Mesendoderm (in vitro differentiated cells): Measurements from ENCODE around the gene PRAMEF5. TPM values are rescaled to one million over a fixed set of nuclear protein-coding genes. Genes with fewer than 3 reads are reported as not detected.
"Not testable (repeated sequence)": the region's sequence is repeated elsewhere in the genome, so short reads cannot be mapped to it uniquely, and the experiment has no call there.

Experiments
- DNase-seq: peaks from one replicate; pipeline ENCODE4 v3.0.0; 2013
- H2AK5ac ChIP-seq: 2 replicates; pipeline ENCODE4 v1.6.1; 2013; ENCODE audit warnings: low read length, inconsistent platforms
- H2BK120ac ChIP-seq: 2 replicates; pipeline ENCODE4 v1.6.1; 2013; ENCODE audit warnings: low read depth, mild to moderate bottlenecking, low read length, moderate library complexity, mixed read lengths
- H2BK15ac ChIP-seq: replicated peaks from 2 replicates; pipeline ENCODE4 v1.6.1; 2013; ENCODE audit warnings: low read depth, mild to moderate bottlenecking, moderate library complexity
- H2BK5ac ChIP-seq: 2 replicates; pipeline ENCODE4 v1.6.1; 2013; ENCODE audit warnings: low read length, inconsistent platforms
- H3K18ac ChIP-seq: 2 replicates; pipeline ENCODE4 v1.6.1; 2013; ENCODE audit warnings: mild to moderate bottlenecking, low read length, mixed read lengths
- H3K23ac ChIP-seq: one replicate; pipeline ENCODE4 v1.6.1; 2013; ENCODE audit warnings: low read length
- H3K27ac ChIP-seq: 2 replicates; pipeline ENCODE4 v1.5.1; 2013; ENCODE audit warnings: low read depth, mild to moderate bottlenecking, inconsistent platforms, low read length, moderate library complexity
- H3K27me3 ChIP-seq: 2 replicates; pipeline ENCODE4 v1.6.1; 2013; ENCODE audit warnings: low read length, control low read depth, mild to moderate bottlenecking, inconsistent platforms; ENCODE audit not compliant: insufficient read depth, poor library complexity
- H3K36me3 ChIP-seq: 2 replicates; pipeline ENCODE4 v1.6.1; 2013; ENCODE audit warnings: low read length, inconsistent platforms; ENCODE audit not compliant: control insufficient read depth, insufficient read depth
- H3K4ac ChIP-seq: one replicate; pipeline ENCODE4 v1.6.1; 2013; ENCODE audit warnings: low read depth, mild to moderate bottlenecking, low read length, moderate library complexity
- H3K4me1 ChIP-seq: 2 replicates; pipeline ENCODE4 v1.6.1; 2013; ENCODE audit warnings: low read depth, low read length, inconsistent platforms; ENCODE audit not compliant: control insufficient read depth
- H3K4me2 ChIP-seq: 2 replicates; pipeline ENCODE4 v1.6.1; 2013; ENCODE audit warnings: low read length
- H3K4me3 ChIP-seq: 2 replicates; pipeline ENCODE4 v1.5.1; 2013; ENCODE audit warnings: mild to moderate bottlenecking, low read length
- H3K56ac ChIP-seq: one replicate; pipeline ENCODE4 v1.6.1; 2013; ENCODE audit warnings: low read length
- H3K79me1 ChIP-seq: 2 replicates; pipeline ENCODE4 v1.6.1; 2013; ENCODE audit warnings: low read length, inconsistent platforms
- H3K79me2 ChIP-seq: 2 replicates; pipeline ENCODE4 v1.6.1; 2013; ENCODE audit warnings: mild to moderate bottlenecking, low read length; ENCODE audit not compliant: control insufficient read depth, insufficient read depth
- H3K9ac ChIP-seq: 2 replicates; pipeline ENCODE4 v1.6.1; 2013; ENCODE audit warnings: low read length, inconsistent platforms
- H4K5ac ChIP-seq: one replicate; pipeline ENCODE4 v1.6.1; 2013; ENCODE audit warnings: low read length
- H4K8ac ChIP-seq: one replicate; pipeline ENCODE4 v1.6.1; 2013; ENCODE audit warnings: low read depth, mild to moderate bottlenecking, control low read depth, low read length, moderate library complexity
- WGBS: extraction: QIAGEN DNeasy Blood & Tissue Kit; methylation state at CpG from one replicate; pipeline ENCODE4 v1.1.7; 2013; ENCODE audit warnings: low lambda C conversion rate, missing lambda C conversion rate; ENCODE audit not compliant: insufficient coverage; ENCODE audit errors: extremely low coverage; 5-methylcytosine and 5-hydroxymethylcytosine counted together
- polyA plus RNA-seq, 2 experiments: library from polyadenylated mRNA; stranded (reverse); fragments of 200-250 nt; gene quantifications; one replicate each; pipeline ENCODE4 v1.2.3, GENCODE V29; 2013

The PRAMEF5 gene
- polyA plus RNA-seq (2013, experiment 1 of 2): not detected
- not detected for polyA plus RNA-seq (2013, experiment 2 of 2)

DNA sequence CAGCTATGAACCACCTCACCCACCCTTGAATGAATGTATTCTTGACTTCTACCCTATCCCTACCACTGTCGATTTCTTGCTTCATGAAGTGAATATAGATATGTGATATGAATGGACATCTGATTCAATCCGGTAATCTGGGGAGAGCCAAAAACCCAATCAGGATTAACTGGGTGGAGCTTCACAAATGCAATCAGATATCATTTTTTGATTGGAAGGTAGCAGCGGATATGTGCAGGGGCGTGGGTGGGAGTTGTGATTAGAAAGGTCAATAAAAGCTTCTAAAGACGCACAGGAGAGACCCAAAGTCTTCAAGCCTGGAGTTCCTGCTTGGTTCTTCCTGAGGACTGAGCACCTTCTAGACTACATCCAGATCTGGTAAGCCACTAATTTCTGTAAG lies at the start of gene PRAMEF5:
Gene PRAMEF5, plus strand, starts transcription at position 301 of the 400 bp plus-strand sequence. CDS start 5,071 bp downstream, outside the sequence.
- no CpG with 5 or more reads among the region's 5 CpGs for WGBS
- not testable (repeated sequence) for H3K4me1 ChIP-seq, H3K79me2 ChIP-seq

DNA sequence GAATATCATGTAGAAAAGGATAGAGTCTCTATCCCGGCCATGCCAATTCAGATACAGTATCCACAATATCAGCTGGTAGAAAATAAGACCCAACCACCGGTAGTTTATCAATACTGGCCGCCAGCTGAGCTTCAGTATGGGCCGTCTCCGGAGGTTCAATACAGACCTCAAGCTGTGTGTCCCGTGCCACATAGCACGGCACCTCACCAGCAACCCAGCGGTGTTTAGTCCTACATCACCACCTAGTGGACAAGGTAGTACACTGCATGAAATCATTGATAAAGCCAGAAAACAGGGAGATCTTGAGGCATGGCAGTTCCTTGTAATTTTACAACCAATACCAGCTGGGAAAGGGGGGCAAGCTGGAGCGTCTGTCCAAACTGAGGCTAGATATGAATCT lies 45.3 kb upstream of the PRAMEF5 start:
- H3K36me3 ChIP-seq, H3K27me3 ChIP-seq, H3K9ac ChIP-seq, DNase-seq, H2BK120ac ChIP-seq, H3K4me2 ChIP-seq, H4K5ac ChIP-seq, H3K18ac ChIP-seq, H3K56ac ChIP-seq, H3K4me3 ChIP-seq, H3K79me1 ChIP-seq, H2AK5ac ChIP-seq, H3K4ac ChIP-seq, H3K23ac ChIP-seq, H2BK15ac ChIP-seq, H2BK5ac ChIP-seq, H3K4me1 ChIP-seq, H3K79me2 ChIP-seq, H3K27ac ChIP-seq, H4K8ac ChIP-seq: not testable (repeated sequence)
- no CpG with 5 or more reads among the region's 9 CpGs for WGBS

More for the DNA sequence above, at the start of gene PRAMEF5:
- H3K56ac ChIP-seq, H2AK5ac ChIP-seq, H3K4ac ChIP-seq, H3K79me1 ChIP-seq, DNase-seq, H3K36me3 ChIP-seq, H3K4me3 ChIP-seq, H2BK5ac ChIP-seq, H4K5ac ChIP-seq, H2BK120ac ChIP-seq, H3K9ac ChIP-seq, H2BK15ac ChIP-seq, H3K4me2 ChIP-seq, H3K27ac ChIP-seq, H3K18ac ChIP-seq, H3K23ac ChIP-seq, H3K27me3 ChIP-seq, H4K8ac ChIP-seq: not testable (repeated sequence)

DNA sequence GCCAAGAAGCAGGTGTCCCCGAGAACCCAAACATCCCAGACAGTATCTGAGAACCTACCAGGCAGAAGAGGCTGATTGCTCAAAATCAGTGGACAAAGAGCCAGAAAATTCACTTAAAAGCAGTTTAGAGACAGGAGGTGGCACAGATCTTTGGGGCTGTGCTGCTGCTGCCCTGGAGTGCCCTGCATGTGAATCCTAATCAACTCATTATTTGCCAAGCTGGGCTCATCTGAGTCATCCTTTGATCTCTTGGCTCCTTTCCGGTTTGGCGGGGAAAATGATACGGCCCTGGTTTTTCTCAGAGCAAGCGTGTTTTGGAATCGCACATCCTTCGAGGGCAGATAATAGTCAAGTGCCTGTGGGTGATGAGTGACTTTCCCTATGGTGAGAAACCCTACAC lies 37.4 kb upstream of the PRAMEF5 start:
- not testable (repeated sequence) for H3K23ac ChIP-seq, H3K9ac ChIP-seq, H3K79me1 ChIP-seq, H2BK5ac ChIP-seq, H3K4me3 ChIP-seq, H2BK120ac ChIP-seq, H3K27me3 ChIP-seq, H3K4ac ChIP-seq, H4K5ac ChIP-seq, H2AK5ac ChIP-seq, H3K4me1 ChIP-seq, H3K27ac ChIP-seq, H3K56ac ChIP-seq, H3K36me3 ChIP-seq, H3K18ac ChIP-seq, H4K8ac ChIP-seq, H2BK15ac ChIP-seq, H3K79me2 ChIP-seq, H3K4me2 ChIP-seq, DNase-seq
- WGBS: no CpG with 5 or more reads among the region's 7 CpGs

DNA sequence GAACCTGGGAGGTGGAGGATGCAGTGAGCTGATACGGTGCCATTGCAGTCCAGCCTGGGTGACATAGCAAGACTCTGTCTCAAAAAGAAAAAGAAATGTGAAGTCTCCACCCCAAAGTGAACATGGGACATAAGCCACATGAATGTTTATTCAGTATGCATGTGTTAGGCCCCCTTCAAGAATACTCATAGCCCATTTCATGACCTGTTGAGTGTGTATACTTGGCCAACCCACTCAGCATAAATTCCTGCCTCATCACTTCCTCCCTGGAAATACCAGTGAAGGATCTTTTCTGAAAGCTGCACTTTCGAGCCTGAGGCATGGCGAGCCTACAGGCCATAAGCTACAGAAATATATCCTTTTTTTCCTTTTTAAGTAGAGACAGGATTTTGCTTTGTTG lies 34.8 kb upstream of the PRAMEF5 start:
- no CpG with 5 or more reads among the region's 3 CpGs for WGBS
- not testable (repeated sequence) for H3K9ac ChIP-seq, H4K8ac ChIP-seq, H3K4me3 ChIP-seq, H3K27ac ChIP-seq, H4K5ac ChIP-seq, H3K4me1 ChIP-seq, H3K18ac ChIP-seq, H3K56ac ChIP-seq, H3K4me2 ChIP-seq, H2BK120ac ChIP-seq, H2AK5ac ChIP-seq, H3K4ac ChIP-seq, H3K36me3 ChIP-seq, H3K23ac ChIP-seq, DNase-seq, H3K27me3 ChIP-seq, H3K79me1 ChIP-seq, H3K79me2 ChIP-seq, H2BK15ac ChIP-seq, H2BK5ac ChIP-seq

DNA sequence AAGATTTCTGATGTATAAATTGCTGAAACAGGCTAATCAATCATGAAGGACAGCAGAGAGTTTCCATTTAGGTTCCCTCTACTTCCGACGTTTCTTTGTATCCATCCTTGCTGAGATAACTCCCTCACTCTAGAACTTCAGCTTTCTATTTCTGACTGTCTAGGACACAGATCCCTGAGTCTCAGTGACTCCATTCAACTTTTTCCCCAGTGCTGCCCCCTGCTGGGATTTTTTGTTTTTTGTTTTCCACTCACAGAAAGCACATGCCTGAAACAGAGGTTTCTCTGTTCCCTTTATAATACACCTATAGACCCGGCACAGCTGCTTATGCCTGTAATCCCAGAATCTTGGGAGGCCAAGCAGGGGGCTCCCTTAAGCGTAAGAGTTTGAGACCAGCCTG lies 31.2 kb upstream of the PRAMEF5 start:
- not testable (repeated sequence) for H3K4me3 ChIP-seq, H3K27ac ChIP-seq, DNase-seq, H3K79me2 ChIP-seq, H2BK5ac ChIP-seq, H3K9ac ChIP-seq, H2AK5ac ChIP-seq, H3K4ac ChIP-seq, H3K23ac ChIP-seq, H2BK120ac ChIP-seq, H3K4me2 ChIP-seq, H3K56ac ChIP-seq, H3K4me1 ChIP-seq, H2BK15ac ChIP-seq, H3K27me3 ChIP-seq, H3K79me1 ChIP-seq, H4K5ac ChIP-seq, H3K36me3 ChIP-seq, H3K18ac ChIP-seq, H4K8ac ChIP-seq
- no CpG with 5 or more reads among the region's 4 CpGs for WGBS

DNA sequence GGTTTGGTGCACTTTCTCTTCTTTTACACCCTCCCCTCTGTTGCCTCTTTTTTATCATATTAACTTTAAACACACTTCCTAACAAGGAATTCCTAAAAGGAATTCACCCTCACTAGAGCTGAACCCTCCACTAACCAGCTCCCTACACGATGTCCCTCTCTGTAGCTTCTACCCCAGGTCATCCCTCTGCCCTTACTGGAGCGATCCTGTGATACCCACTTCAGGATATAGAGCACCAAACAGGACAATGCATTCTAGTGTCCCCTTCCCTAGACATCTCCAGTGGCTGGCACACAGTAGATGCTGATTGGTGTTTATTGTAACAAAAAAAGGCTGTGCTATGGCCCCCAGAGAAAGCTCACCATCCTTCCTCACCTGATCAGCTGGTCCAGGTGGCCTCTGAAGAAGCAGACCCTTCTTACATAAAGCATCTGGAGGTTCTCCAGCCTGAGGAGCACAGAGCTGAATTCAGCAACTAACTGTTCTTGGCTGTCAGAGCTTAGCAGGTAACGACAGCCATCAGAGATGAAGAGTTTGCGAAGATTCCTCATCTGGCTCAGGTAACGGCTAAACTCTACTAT lies 29.4 kb upstream of the PRAMEF5 start:
- H4K5ac ChIP-seq: no peak overlapping the region
- WGBS: no CpG with 5 or more reads among the region's 5 CpGs
- no peak overlapping the region for H3K4ac ChIP-seq
- no peak overlapping the region for H3K4me3 ChIP-seq
- no peak overlapping the region for H2BK15ac ChIP-seq
- no peaks in the 10 kb centered on the region for H3K27me3 ChIP-seq
- no peak overlapping the region for H3K18ac ChIP-seq
- no peaks in the 10 kb centered on the region for H3K4me1 ChIP-seq
- no peak overlapping the region for H3K4me2 ChIP-seq
- no peak overlapping the region for H3K56ac ChIP-seq
- H2AK5ac ChIP-seq: no peak overlapping the region
- DNase-seq: no peak
- no peak overlapping the region for H3K23ac ChIP-seq
- no peak overlapping the region for H2BK5ac ChIP-seq
- H3K36me3 ChIP-seq: no peaks in the 10 kb centered on the region
- H3K27ac ChIP-seq: no peak overlapping the region
- H2BK120ac ChIP-seq: no peak overlapping the region
- no peak overlapping the region for H3K9ac ChIP-seq
- H3K79me2 ChIP-seq: no peaks in the 10 kb centered on the region
- H4K8ac ChIP-seq: no peak overlapping the region
- no peaks in the 10 kb centered on the region for H3K79me1 ChIP-seq
